ENCODE data around the gene CSMD2. TPM values are rescaled to one million over a fixed set of nuclear protein-coding genes. Genes with fewer than 3 reads are reported as not detected.

The CSMD2 gene
- polyA plus RNA-seq, 1 experiment = 1.8 TPM

DNA sequence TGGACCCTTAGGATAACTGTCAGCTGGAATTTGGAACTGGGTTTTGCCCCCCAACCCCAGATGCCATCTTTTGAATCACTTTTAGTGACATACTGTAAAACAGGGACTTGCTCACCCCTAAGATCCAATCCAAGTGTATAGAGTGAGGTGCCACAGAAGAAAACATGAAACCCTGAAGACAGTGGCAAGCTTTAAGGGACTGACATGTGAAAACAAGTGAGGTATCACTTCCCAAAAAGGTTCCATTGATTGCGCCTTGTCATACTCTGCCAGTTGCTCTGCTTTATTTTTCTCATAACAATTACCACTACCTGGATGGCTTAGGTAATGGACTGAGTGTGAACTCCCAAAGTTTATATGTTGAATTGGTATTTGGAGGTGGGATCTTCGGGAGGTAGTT, 115.6 kb downstream of the CSMD2 start:
- CTCF ChIA-PET = no interaction called here
- Histone ChIP-seq H3K4me3 (ENCODE audit: low read depth, low read length) (no peak overlapping the region), H3K36me3 (ENCODE audit: control insufficient read depth, insufficient read depth, low read length) (no peaks in the 10 kb centered on the region), H3K27me3 (ENCODE audit: control insufficient read depth, insufficient read depth, low read length) (no peaks in the 10 kb centered on the region)
- POLR2A ChIA-PET = no interaction called here
- TF ChIP-seq, protein P1, sequence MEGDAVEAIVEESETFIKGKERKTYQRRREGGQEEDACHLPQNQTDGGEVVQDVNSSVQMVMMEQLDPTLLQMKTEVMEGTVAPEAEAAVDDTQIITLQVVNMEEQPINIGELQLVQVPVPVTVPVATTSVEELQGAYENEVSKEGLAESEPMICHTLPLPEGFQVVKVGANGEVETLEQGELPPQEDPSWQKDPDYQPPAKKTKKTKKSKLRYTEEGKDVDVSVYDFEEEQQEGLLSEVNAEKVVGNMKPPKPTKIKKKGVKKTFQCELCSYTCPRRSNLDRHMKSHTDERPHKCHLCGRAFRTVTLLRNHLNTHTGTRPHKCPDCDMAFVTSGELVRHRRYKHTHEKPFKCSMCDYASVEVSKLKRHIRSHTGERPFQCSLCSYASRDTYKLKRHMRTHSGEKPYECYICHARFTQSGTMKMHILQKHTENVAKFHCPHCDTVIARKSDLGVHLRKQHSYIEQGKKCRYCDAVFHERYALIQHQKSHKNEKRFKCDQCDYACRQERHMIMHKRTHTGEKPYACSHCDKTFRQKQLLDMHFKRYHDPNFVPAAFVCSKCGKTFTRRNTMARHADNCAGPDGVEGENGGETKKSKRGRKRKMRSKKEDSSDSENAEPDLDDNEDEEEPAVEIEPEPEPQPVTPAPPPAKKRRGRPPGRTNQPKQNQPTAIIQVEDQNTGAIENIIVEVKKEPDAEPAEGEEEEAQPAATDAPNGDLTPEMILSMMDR (IDR thresholded peaks at IDR 0.05; ENCODE audit: insufficient read depth, low read depth, low read length) = no peak
- DNase-seq (ENCODE audit: low read depth) = no peak

DNA sequence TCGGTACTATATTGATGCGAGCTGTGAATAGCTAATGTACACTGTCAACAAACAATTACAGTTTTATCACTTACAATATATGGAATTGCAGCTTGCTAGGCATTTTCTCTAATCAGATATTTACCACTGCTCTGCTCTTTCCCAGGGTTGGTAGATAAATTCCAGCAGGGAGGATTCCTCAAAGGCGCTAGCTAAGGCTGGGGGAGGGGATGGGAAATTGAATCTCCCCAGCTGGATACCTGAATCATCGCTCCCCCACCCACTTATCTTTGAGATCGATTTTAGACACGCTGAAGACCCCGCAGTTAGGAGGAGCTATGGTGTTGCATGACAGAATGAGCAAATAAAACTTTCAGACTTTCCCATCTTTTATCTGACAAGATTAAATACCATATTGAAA, 127.2 kb downstream of the CSMD2 start:
- ChIA-PET POLR2A (no interaction called here), CTCF (interaction anchor here (1.7 kb wide), 1 partner anchor 302 kb away, joined by 4 read pairs; no protein-coding TSS in a partner anchor)
- no peaks in the 10 kb centered on the region for H3K36me3 ChIP-seq (ENCODE audit: control insufficient read depth, insufficient read depth, low read length)
- TF ChIP-seq, protein P1 (IDR thresholded peaks at IDR 0.05; ENCODE audit: insufficient read depth, low read depth, low read length) = no peak
- H3K27me3 ChIP-seq (ENCODE audit: control insufficient read depth, insufficient read depth, low read length) = no peaks in the 10 kb centered on the region
- no peak overlapping the region for H3K4me3 ChIP-seq (ENCODE audit: low read depth, low read length)
- no peak for DNase-seq (ENCODE audit: low read depth)

DNA sequence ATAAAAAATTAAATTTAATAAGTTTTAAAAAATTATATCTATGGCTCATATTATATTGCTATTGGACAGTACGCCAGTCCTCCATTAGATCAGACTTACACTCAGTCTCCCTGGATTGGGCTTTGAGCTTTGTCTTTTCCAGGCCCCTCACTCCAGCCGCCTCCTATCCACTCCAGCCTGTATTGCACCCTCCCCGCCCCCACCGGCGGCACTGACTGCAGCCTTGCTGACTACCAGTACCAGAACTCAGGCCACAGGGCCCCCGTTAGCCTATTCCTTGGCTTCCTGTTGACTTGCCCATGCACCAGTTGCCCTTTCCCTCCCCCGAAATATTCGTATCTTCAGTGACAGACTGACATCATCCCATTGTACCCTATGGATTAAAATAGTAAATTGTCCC, 127.9 kb downstream of the CSMD2 start:
- DNase-seq (ENCODE audit: low read depth) = no peak
- ChIA-PET CTCF (interaction anchor here (1.7 kb wide), 1 partner anchor 302 kb away, joined by 4 read pairs; no protein-coding TSS in a partner anchor), POLR2A (no interaction called here)
- Histone ChIP-seq H3K27me3 (ENCODE audit: control insufficient read depth, insufficient read depth, low read length) (no peaks in the 10 kb centered on the region), H3K36me3 (ENCODE audit: control insufficient read depth, insufficient read depth, low read length) (no peaks in the 10 kb centered on the region), H3K4me3 (ENCODE audit: low read depth, low read length) (no peak overlapping the region)
- TF ChIP-seq, protein P1 (IDR thresholded peaks at IDR 0.05; ENCODE audit: insufficient read depth, low read depth, low read length) = no peak

DNA sequence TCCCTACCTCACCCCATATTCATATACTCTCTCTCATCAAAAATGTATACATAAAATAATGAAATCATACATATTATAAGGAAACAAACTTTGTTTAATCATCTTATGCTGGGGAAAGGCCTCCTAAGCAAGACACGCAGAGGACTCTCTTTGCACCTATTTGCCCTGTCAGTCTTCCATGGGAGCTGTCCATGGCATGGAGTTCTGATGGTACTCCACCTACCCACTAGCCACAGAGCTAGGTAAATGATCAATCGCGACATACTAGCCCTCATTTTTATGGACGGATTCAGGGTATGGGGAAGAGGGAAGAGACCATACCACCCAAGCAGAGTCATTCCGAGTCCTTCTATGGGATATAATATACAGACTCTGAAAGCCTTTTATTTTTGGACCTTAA, 131.0 kb downstream of the CSMD2 start:
- H3K4me3 ChIP-seq (ENCODE audit: low read depth, low read length) = no peak overlapping the region
- ChIA-PET CTCF (interaction anchor here (0.7 kb wide), 1 partner anchor 14 kb away, joined by 3 read pairs; no protein-coding TSS in a partner anchor), POLR2A (no interaction called here)
- no peaks in the 10 kb centered on the region for H3K36me3 ChIP-seq (ENCODE audit: control insufficient read depth, insufficient read depth, low read length)
- H3K27me3 ChIP-seq (ENCODE audit: control insufficient read depth, insufficient read depth, low read length) = no peaks in the 10 kb centered on the region
- DNase-seq (ENCODE audit: low read depth) = no peak
- TF ChIP-seq, protein P1 (IDR thresholded peaks at IDR 0.05; ENCODE audit: insufficient read depth, low read depth, low read length) = no peak

DNA sequence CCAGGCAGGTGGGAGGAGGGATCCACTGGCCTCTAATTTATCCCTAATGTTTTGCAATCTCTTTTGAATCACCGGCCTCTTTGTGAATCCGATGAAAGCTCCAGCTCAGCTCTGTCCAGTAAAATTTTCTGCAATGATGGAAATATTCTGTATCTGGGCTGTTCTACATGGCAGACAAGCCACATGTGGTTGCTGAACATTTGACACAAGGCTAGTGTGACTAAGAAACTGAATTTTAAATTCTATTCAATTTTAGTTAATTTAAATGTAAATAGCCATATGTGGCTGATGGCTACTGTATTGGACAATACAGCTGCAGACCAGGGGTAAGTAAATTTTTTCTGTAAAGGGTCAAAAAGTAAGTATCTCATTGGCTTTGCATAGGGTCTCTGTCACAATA, 135.1 kb downstream of the CSMD2 start:
- H3K4me3 ChIP-seq (ENCODE audit: low read depth, low read length) = no peak overlapping the region
- no peak for DNase-seq (ENCODE audit: low read depth)
- ChIA-PET POLR2A (no interaction called here), CTCF (interaction anchor here (1.5 kb wide), 1 partner anchor 21 kb away, joined by 3 read pairs; no protein-coding TSS in a partner anchor)
- H3K36me3 ChIP-seq (ENCODE audit: control insufficient read depth, insufficient read depth, low read length) = no peaks in the 10 kb centered on the region
- TF ChIP-seq, protein P1 (IDR thresholded peaks at IDR 0.05; ENCODE audit: insufficient read depth, low read depth, low read length) = no peak
- no peaks in the 10 kb centered on the region for H3K27me3 ChIP-seq (ENCODE audit: control insufficient read depth, insufficient read depth, low read length)

Data from BJ (cell line).